Fibroblast of skin of back (primary cell): ENCODE data around the gene DYNLT1. TPM values are rescaled to one million over a fixed set of nuclear protein-coding genes. Genes with fewer than 3 reads are reported as not detected.
"Not testable (repeated sequence)": the region's sequence is repeated elsewhere in the genome, so short reads cannot be mapped to it uniquely, and the experiment has no call there.

Experiments used
- DNase-seq: peaks from one replicate; pipeline ENCODE4 v3.0.0-alpha.2; 2013
- polyA plus RNA-seq, 2 experiments: library from polyadenylated mRNA; unstranded; fragments of 120-200 nt; gene quantifications; one replicate each; pipeline ENCODE4 v1.2.1, GENCODE V29; 2013; ENCODE audit not compliant: insufficient read length in 2 of 2

DYNLT1 gene
- 152 TPM for polyA plus RNA-seq (2013, experiment 1 of 2; ENCODE audit: insufficient read length)
- 120 TPM for polyA plus RNA-seq (2013, experiment 2 of 2; ENCODE audit: insufficient read length)

DNA sequence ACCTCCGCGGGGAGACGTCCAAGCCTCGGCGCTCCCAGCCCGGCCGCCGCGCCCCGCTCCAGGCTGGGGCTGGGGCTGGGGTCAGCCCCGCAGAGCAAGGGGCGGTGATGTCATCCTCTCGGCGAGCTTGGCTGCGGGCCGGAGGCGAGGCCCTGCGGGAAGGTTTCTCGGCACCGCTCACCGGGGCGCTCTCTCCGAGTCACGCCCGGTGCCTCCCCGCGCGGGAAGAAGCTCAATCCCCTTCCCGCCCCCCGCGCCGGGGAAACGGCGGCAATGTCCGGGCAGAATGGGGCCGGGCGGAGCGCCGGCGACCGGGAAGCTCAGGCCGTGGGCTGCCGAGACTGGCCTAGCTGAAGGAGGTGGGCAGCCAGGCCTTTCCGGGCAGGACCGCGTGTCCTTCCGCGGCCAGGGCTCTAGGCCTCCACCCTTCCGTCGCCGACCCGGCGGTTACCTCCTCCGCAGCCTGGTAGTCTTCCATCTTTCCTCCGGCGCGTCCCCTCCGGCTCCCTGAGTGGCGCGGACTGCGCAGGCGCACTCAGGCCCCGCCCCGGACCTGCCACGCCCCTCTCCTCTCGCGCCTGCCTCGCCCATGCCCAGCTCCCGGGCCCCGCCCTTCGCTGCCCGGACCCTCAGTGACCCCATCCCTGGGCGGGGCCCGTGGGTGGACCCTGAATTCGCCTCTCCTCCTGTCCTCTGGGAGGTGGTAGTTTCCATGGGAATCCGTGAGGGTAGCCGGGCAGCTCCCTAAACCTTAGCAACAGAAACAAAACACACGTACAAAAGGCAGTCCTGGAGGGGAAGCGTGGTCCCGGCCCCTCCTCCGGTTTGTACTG lies at the start of gene DYNLT1:
Gene DYNLT1, minus strand, starts transcription at position 513 of the 833 bp plus-strand sequence. Its CDS starts 35 bp downstream, at position 478.
- DNase-seq = peak; percentile 90

DNA sequence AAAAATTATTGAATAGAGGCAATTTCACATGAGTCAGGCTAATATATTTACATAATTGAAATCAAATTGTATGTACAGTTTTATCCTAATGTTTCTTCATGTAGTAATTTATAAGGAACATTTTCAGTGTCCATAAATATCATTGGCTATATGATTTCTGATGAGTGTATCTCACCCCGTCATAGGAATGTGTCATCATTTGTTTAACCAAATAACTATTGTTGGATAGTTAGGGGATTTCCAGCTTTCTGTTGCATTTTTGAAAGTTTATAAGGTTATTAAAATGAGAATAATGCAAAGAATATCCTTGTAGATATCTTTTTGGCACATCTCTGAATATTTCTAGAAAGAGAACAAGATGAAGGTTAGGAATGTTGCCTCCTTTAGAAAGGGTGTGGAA lies 44.3 kb upstream of the DYNLT1 start:
- peak; percentile 35 for DNase-seq

DNA sequence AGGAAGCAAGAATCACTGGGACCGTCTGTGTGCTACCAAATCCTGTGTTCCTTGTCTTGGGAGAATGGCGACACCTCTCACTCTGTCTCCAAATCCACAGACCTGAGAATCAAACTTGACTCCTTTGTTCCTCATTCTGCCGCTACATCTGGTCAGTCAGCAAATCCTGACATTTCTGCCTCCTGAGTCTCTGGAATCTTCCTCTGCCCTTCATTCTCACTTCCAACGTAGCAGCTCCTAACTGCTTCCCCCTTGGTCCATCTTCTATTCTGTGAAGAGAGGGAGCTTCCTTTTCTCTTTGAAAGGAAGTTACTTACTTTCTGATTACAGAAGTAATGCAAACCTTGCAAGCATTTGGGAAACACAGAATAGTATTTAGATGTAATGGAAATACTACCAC lies 43.0 kb upstream of the DYNLT1 start:
- DNase-seq = no peak

DNA sequence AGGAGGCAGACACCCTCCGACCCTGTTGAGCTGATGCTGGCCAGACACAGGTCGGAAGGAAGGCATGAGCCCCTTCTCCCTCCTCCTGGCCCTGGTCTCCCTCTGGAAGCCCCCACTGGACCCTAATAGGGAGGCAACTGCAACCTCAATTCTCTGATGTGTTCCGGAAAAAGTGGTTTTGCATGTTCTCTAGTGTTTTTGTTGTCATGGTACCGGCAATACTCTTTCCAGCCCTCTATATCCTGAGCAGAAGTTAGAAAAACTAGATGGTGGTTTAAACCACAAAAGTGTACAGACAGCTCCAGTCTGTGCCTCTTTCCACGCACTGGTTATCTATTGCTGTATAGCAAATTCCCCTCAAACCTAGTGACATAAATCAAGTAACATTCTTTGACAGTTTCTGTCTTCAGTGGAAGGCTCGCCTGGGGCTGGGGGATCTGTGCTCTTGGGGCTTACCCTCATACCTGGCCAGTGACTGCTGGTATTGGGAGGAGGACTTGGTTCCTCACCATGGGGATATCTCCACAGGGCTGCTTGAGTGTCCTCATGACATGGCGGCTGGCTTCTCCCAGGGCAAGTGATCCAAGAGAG lies 42.3 kb upstream of the DYNLT1 start:
- DNase-seq = no peak

DNA sequence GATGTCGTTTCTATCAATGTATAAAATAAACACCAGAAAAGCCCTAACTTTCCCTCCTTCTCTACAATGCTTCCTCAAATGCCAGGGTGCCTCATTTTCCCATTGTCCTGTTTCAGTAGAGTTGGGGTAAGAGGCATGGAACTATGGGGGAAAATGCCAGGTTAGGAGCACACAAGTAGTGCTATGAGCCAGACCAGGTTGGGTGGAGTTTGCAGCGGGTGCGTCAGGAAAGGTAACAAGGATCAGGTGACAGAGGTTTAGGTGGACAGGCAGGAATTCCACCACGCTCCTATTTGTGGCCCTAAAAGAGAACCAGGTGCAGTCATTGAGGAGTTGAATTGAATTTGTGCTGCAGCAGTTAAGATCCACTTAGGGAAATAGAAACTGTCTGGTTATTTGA lies 41.8 kb upstream of the DYNLT1 start:
- DNase-seq = no peak

DNA sequence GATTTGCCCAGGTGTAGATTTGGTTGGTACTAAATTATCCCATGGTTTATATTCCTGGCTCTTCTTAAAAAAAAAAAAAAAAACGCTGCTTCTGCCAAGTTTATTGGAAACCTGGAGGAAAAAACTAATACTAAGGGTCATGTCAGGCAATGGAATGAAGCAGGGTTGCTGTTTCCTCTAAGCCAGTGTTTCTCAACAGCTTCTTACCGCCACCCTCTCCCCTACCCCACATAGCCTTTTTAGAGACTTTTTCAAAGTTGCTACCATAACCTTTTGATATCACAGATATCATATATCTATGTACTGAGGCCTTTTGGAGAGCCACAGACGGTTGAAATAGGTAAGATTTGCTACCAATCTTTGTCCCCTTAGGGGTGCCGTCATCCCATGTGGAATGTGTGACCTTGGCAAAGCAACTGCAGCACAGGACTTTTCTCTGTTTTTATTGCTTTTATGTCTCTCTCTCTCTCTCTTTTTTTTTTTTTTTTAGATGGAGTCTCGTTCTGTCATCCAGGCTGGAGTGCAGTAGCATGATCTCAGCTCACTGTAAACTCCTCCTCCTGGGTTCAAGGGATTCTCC lies 40.3 kb upstream of the DYNLT1 start:
- no peak for DNase-seq

DNA sequence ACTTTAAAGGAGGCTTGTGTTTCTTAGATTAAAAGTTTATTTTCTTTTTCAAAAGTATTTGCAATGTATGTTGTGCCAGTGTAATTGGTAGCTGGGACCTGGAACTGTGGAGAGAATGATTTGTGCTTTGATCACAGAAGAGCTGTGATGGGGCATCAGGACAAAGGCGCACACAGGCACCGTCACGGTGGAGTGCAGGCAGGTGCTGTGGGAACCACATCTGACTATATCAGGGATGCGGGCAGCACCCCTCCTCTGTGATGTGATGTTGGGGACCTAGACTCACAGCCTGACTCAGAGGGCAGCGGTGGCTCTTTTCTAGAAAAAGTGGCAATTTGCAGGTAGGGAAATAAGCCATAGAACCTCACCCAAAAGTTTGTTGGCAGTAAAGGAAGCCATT lies 39.8 kb upstream of the DYNLT1 start:
- no peak for DNase-seq

DNA sequence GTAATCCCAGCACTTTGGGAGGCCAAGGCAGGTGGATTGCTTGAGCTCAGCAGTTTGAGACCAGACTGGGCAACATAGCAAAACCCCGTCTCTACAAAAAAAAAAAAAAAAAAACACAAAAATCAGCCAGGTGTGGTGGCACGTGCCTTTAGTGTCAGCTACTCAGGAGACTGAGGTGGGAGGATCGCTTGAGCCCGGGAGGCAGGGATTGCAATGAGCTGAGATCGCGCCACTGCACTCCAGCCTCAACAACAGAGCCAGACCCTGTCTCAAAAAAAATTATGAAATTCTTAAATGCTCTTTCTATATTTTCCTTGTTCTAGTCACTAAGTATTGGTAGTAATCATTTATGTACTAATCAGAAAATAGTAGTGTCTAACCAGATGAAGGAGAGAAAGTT lies 35.9 kb upstream of the DYNLT1 start:
- no peak for DNase-seq

DNA sequence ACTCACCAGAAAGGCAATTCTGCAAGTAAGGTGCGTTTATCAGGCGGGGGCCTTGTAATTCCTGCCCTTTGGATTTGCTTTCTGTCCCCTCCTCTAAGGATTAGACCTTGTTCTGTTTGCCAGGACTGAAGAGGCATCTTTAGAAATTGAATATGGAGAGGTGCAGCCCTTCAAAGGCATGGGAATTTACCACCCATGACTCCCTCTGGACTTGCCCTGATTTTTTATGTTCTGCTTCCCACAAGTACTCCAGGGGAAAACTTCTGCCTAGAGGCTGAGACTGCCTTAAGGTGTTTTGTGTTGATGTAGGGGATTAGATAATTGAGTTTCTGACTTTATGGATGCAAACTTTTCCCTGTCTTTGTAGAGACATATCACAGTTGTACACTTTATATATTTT lies 35.5 kb upstream of the DYNLT1 start:
- no peak for DNase-seq

DNA sequence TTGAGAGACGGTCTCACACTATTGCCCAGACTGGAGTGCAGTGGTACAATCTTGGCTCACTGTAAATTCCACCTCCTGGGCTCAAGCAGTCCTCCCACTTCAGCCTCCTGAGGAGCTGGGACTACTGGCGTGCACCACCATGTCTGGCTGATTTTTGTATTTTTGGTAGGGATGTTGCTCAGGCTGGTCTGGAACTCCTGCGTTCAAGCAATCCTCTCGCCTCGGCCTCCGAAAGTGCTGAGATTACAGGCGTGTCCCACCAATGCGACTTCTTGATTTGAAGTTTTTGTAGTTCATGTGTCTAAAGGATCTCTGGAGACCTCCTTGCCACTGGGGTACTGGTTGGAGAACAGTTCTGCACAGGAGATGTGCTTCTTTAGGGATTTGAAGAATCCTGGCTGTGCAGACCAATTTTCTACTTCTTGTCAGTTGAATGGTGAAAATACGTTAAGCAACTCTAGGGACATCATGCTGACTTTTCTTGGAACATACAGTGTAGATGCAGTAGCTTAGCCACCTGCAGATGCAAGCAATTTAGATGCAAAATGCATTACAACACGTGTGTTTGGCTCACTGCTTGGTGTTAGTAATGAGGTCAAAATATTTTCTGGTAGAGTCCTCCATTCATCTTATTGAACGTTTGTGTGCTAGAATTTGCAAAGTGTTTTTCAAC lies 33.5 kb upstream of the DYNLT1 start:
- no peak for DNase-seq

DNA sequence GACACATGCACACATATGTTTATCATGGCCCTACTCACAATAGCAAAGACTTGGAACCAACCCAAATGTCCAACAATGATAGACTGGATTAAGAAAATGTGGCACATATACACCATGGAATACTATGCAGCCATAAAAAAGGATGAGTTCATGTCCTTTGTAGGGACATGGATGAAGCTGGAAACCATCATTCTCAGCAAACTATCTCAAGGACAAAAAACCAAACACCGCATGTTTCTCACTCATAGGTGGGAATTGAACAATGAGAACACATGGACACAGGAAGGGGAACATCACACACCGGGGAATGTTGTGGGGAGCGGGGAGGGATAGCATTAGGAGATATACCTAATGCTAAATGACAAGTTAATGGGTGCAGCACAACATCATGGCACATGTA lies 32.6 kb upstream of the DYNLT1 start:
- DNase-seq = not testable (repeated sequence)

DNA sequence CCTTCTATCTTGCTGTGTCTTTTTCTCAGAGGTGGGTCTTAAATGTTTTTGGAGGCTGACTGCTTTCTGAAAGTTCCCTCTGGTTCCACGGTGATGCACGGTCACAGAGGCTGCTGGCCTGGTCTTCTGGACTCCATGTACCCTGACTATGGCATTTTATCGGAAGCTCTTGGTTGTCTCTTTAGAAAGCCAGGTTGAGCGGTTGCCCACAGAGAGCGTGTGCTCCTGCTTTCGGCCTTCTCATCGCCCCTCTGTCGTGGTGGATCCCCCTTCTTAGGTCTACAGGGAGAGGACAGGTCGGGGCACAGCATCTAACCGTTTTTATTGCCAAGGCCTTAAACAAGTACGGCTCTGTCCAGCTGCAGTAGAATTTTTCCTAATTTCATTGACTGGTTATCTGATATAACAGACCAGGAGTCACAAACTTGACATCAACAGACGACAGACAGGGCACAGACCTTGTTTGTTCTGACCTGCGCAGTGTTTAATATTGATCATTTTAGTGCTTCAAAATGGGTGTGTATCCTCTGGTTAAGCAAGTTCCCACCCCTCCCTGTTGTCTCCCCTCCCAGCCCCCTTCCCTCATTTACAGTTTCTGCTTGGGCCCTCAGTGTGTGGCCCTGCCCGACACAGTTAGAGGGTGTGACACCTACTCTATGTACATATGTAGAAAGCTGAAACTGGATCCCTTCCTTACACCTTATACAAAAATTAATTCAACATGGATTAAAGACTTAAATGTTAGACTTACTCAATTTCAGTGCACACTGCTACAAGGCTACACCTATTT lies 30.0 kb upstream of the DYNLT1 start:
- no peak for DNase-seq

DNA sequence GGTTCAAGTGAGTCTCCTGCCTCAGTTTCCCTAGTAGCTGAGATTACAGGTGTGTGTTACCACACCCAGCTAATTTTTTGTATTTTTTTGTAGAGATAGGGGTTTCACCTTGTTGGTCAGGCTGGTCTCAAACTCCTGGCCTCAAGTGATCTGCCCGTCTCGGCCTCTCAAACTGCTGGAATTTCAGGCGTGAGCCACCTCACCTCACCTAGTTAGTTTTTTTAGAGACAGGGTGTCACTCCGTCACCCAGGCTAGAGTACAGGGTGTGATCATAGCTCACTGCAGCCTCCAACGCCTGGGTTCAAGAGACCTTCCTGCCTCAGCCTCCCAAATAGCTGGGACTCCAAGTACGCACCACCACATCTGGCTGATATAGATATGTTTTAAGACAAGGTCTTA lies 28.2 kb upstream of the DYNLT1 start:
- DNase-seq = no peak

DNA sequence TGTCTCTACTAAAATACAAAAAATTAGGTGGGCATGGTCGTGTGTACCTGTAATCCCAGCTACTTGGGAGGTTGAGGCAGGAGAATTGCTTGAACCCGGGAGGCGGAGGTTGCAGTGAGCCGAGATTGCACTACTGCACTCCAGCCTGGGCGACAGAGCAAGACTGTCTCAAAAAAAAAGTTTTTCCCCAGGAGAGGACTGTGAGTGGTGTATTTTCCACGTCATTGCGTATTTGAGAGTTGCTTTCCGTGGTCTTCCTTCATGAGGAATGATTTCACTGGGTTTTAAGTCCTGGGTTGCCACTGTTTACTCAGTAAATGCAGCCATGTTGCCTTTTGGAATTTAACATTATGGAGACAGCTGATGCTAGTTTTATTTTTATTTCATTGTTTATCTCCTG lies 27.6 kb upstream of the DYNLT1 start:
- not testable (repeated sequence) for DNase-seq

DNA sequence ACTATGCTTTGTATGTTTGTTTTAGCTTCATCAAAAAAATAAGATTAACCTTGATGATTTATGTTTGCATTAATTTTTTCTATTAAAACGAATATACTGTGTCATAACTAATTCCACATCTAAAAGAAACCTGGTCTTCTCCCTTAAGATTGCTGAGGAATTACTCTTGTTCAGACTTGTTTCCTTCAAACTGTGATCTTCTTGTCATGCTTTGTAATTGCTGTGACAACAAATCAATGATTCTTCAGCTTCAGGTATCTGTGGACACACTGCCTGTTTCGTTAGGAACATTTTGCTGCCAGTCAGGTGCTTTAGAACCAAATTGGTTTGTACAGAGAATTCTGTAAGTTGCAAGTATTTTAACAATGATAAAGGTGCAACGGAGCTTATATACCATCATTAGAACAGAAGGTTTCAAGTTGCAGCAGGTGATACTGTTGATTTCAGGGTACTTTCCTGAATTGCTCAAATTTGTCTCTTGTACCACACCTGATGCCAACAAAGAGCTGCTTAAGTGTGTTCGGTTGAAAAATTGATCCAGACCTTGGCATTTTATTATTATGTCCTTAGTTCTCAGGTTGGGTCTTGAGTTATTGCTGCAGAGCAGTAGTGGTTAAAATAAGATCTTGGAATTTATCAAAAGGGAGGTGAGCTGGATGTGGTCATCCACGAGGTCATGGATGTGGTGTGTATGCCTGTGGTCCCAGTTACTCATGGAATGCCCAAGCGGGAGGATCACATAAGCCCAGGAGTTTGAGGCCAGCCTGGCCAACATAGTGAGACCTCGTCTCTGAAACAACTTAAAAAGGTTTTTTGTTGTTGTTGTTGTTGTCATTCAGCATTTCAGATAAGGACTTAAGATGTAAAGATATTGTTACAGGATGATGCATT lies 24.8 kb upstream of the DYNLT1 start:
- peak; percentile 23 for DNase-seq

DNA sequence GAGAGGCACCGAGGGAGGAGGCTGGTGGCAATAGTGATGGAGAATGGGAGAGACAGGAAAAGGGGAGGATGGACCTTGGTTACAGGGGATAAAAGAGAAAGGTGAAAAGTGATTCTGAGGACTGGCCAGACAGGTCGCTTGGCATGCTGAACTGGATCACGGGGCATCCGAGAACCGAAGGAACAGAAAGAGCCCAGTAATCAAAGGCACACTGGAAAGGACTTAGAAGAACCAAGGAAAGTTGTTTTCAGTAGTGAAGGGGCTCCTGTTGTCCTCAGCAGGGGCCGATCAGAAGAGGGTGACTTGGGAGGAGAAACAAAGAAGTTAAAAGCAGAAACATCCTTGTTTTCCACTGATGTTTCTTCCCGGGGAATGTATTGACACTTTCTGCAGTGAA lies 24.2 kb upstream of the DYNLT1 start:
- DNase-seq = no peak

DNA sequence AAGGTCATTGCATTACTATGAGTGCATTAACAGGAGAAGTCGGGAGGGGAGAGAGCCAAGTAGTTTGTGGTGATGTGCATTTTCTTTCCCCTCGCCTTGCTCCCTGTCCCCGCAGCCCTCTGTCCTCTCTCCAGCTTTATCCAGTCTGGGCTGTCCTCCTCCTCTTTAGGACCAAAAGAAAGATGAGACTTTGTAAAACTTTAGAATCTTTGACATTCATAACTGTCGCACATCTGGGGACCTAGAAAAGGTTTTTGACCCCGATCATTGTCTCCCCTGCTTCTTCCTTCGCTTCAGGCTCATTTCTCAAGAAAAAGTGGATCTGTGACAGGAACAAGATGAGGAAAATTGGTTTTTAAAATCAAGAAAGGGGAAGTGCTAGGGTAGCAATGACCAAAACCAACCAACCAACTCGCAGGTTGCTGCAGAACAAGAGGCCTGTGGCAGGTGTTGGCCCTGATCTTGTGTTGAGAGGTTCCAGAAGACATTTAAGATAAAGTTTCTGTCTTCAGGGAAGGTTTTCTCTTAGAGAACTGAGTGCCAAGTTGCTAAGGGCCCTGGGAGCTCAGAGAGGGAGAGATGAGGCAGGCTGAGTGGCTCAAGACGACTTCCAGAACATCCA lies 22.9 kb upstream of the DYNLT1 start:
- no peak for DNase-seq

DNA sequence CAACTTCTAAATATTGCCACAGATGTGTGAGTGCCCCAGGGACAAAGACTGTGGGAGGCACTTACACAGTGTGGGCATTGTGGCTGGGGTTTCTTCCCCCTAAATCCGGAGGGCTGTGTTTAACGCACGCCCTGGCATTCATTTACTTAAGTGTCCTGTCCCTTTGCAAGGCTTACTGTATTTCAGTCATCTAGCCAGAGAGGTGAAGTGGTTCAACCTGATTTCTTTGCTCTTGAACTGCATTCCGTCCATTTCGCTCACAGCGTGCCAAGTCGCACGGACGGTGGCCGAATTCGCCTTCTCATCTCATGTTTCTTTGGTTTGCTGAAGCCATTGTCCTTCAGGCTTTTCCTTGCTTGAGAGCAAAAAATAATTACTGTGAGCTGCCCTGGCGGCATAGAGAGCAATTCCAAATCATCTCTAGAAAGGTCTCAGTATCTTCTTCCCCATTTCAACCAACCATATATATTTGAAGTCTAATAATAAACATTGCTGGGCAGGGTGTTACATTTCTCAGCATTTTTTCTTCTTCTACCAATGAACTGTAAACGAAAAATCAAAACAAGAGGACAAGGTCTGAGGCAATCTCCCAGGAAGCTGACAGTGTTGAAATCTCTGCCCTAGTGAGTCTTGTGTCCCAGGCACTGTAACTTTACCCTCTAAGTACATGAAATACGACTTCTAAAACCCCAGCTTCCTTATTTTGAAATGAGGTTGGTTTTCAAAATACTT lies 22.3 kb upstream of the DYNLT1 start:
- DNase-seq = no peak

DNA sequence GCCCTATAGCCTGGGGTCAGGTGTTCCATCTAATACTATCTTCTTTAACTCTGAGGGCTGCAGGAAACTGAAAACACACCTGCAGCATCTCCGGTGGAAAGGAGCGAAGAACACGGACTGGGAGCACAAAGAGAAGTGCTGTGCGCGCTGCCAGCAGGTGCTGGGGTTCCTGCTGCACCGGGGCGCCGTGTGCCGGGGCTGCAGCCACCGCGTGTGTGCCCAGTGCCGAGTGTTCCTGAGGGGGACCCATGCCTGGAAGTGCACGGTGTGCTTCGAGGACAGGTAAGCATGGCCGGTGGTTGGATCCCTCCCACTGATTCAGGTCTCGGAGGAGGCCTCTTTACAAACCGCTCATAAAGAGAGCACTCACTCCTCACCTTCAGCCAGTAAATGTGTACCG lies 20.8 kb upstream of the DYNLT1 start:
- no peak for DNase-seq

DNA sequence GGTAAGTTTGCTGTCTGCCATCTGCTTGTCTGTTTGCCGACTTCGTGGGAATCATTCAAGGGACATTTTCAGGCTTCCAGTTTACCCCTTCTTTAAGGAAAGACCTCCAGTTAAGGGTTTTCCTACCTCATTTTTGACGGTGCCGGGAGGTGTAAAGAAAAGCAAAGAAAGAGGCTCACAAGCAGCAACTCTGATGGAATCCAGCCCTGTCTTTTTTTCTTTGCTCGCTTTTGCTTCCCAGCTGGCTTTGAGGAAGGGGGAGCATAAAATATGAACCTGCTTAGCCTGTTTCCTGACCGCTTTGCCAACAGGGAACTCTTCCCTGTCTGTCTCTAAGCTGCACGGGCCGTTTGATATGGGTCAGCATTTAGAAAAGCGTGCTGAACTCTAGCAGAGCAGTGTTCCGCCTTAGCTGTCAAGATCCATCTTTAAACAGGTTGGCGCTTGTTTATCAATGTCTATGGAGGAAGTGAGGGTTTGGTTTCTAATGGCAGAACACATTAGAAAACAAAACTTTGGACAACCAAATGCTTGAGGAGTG lies 19.2 kb upstream of the DYNLT1 start:
- DNase-seq = no peak
